Activated T-cell treated with anti-CD3 and anti-CD28 coated beads, Interleukin-2, amount 50 U/mL, for 72 hours (primary cell): ENCODE results near the gene STXBP2. TPM values are rescaled to one million over a fixed set of nuclear protein-coding genes. Genes with fewer than 3 reads are reported as not detected.

Source experiments
- ATAC-seq, 2 donors: fragments of 150-1000 bp; cut with Tn5 transposase; replicated peaks in 1 of 2; 2 replicates each; pipeline ENCODE4 v1.10.0; 2021; ENCODE audit warnings: moderate library complexity in 2 of 2, mild to moderate bottlenecking in 1 of 2
- DNase-seq, 2 donors: peaks; one replicate each; pipeline ENCODE4 v3.0.0; 2021 to 2022; ENCODE audit warnings: mixed read lengths in 1 of 2
- H3K27ac Mint-ChIP-seq: one replicate; pipeline ENCODE4 v1.8.0; 2022; ENCODE audit warnings: mild to moderate bottlenecking, moderate library complexity, mixed read lengths
- H3K27me3 Mint-ChIP-seq: one replicate; pipeline ENCODE4 v1.8.0; 2022; ENCODE audit warnings: low read depth, mixed read lengths
- H3K36me3 Mint-ChIP-seq, 2 donors: one replicate each; pipeline ENCODE4 v1.8.0; 2022; ENCODE audit warnings: mixed read lengths in 2 of 2, mild to moderate bottlenecking in 1 of 2; ENCODE audit not compliant: insufficient read depth in 2 of 2
- H3K4me1 Mint-ChIP-seq: one replicate; pipeline ENCODE4 v1.8.0; 2022; ENCODE audit warnings: low read depth, mixed read lengths
- H3K4me3 Mint-ChIP-seq, 2 donors: one replicate each; pipeline ENCODE4 v1.8.0; 2022; ENCODE audit warnings: mild to moderate bottlenecking in 2 of 2, mixed read lengths in 2 of 2, moderate library complexity in 2 of 2
- H3K9me3 Mint-ChIP-seq, 2 donors: one replicate each; pipeline ENCODE4 v1.8.0; 2022; ENCODE audit warnings: mixed read lengths in 2 of 2
- total RNA-seq, 2 donors: library from RNA; stranded (reverse); gene quantifications; one replicate each; pipeline ENCODE4 v1.2.3, GENCODE V29; 2022

Gene STXBP2
- total RNA-seq, 2 donors from 2014 or later, result 132 TPM

- no peak for ATAC-seq
- Mint-ChIP-seq H3K4me3 (peak within 1 kb of the TSS in 1 of 2 donors; percentile 23), H3K9me3 (no peaks in the 10 kb centered on the region), H3K27ac (no peak within 1 kb of the TSS), H3K27me3 (peaks cover 41% of the 10 kb centered on the region), H3K36me3 (no peaks in the 10 kb centered on the region), H3K4me1 (peaks cover 49% of the 10 kb centered on the region)
- DNase-seq, result no peak
Observed at GRCh38 chr19:7676854-7677253, 39.9 kb downstream of the STXBP2 start, which contains the start of gene MCEMP1. Gene MCEMP1, plus strand, starts transcription at chr19:7677090. Its CDS starts 31 bp downstream, at chr19:7677121.

- no peak for ATAC-seq
- DNase-seq, result no peak
- H3K27ac Mint-ChIP-seq, result no peak overlapping the region
- peaks cover 0 to 3% of the 10 kb centered on the region in 2 donors for H3K36me3 Mint-ChIP-seq
- H3K4me1 Mint-ChIP-seq, result peaks cover 51% of the 10 kb centered on the region
- no peaks in the 10 kb centered on the region for H3K9me3 Mint-ChIP-seq
- H3K27me3 Mint-ChIP-seq, result peaks cover 41% of the 10 kb centered on the region
- no peak overlapping the region for H3K4me3 Mint-ChIP-seq
Observed at GRCh38 chr19:7677669-7678311, 40.9 kb downstream of the STXBP2 start.

- peaks cover 30% of the 10 kb centered on the region for H3K27me3 Mint-ChIP-seq
- ATAC-seq (peak; percentile 68 to 74), DNase-seq (peak; percentile 69 to 83)
- peaks cover 0 to 4% of the 10 kb centered on the region in 2 donors for H3K36me3 Mint-ChIP-seq
- no peak overlapping the region for H3K27ac Mint-ChIP-seq
- no peaks in the 10 kb centered on the region for H3K9me3 Mint-ChIP-seq
- peak overlapping the region; percentile 46 to 67 for H3K4me3 Mint-ChIP-seq
- H3K4me1 Mint-ChIP-seq, result peaks cover 48% of the 10 kb centered on the region
Observed at GRCh38 chr19:7678971-7679751, 42.3 kb downstream of the STXBP2 start.

GRCh38 chr19:7679771-7680605 lies 43.1 kb downstream of the STXBP2 start:
- Mint-ChIP-seq H3K9me3 (no peaks in the 10 kb centered on the region), H3K36me3 (peaks cover 0 to 4% of the 10 kb centered on the region in 2 donors), H3K4me1 (peaks cover 42% of the 10 kb centered on the region), H3K27ac (peak overlapping the region; percentile 32), H3K4me3 (peak overlapping the region; percentile 48 to 67), H3K27me3 (peaks cover 26% of the 10 kb centered on the region)
- no peak for ATAC-seq
- no peak for DNase-seq

GRCh38 chr19:7680606-7681339 lies 43.9 kb downstream of the STXBP2 start, which contains the start of gene TRAPPC5:
Gene TRAPPC5, plus strand, starts transcription at chr19:7680833. Its CDS starts 1,421 bp downstream, at chr19:7682254.
- Mint-ChIP-seq H3K4me1 (peaks cover 42% of the 10 kb centered on the region), H3K9me3 (no peaks in the 10 kb centered on the region)

GRCh38 chr19:7681340-7682174 lies 44.6 kb downstream of the STXBP2 start:
- H3K9me3 Mint-ChIP-seq, result no peaks in the 10 kb centered on the region
- DNase-seq (peak; percentile 91 to 93), ATAC-seq (peak; percentile 61 to 62)
- H3K27me3 Mint-ChIP-seq, result peaks cover 15% of the 10 kb centered on the region
- peak overlapping the region; percentile 76 for H3K27ac Mint-ChIP-seq
- H3K4me1 Mint-ChIP-seq, result peaks cover 41% of the 10 kb centered on the region
- peaks cover 2 to 4% of the 10 kb centered on the region in 2 donors for H3K36me3 Mint-ChIP-seq
- H3K4me3 Mint-ChIP-seq, result peak overlapping the region; percentile 75 to 96

More at GRCh38 chr19:7680606-7681339, 43.9 kb downstream of the STXBP2 start, which contains the start of gene TRAPPC5:
- peak; percentile 89 to 94 for DNase-seq
- peaks cover 23% of the 10 kb centered on the region for H3K27me3 Mint-ChIP-seq
- peaks cover 2 to 4% of the 10 kb centered on the region in 2 donors for H3K36me3 Mint-ChIP-seq
- H3K4me3 Mint-ChIP-seq, result peak within 1 kb of the TSS; percentile 75 to 96
- ATAC-seq, result peak; percentile 37 to 52
- H3K27ac Mint-ChIP-seq, result peak within 1 kb of the TSS; percentile 76

- DNase-seq (no peak), ATAC-seq (no peak)
- no peaks in the 10 kb centered on the region for H3K9me3 Mint-ChIP-seq
- H3K4me3 Mint-ChIP-seq, result peak overlapping the region; percentile 75 to 96
- peaks cover 34% of the 10 kb centered on the region for H3K4me1 Mint-ChIP-seq
- H3K36me3 Mint-ChIP-seq, result peaks cover 2 to 4% of the 10 kb centered on the region in 2 donors
- H3K27ac Mint-ChIP-seq, result peak overlapping the region; percentile 21
- H3K27me3 Mint-ChIP-seq, result peaks cover 8% of the 10 kb centered on the region
Observed at GRCh38 chr19:7682175-7682855, 45.4 kb downstream of the STXBP2 start.

GRCh38 chr19:7685546-7686445 lies 48.9 kb downstream of the STXBP2 start:
- Mint-ChIP-seq H3K36me3 (peaks cover 2 to 4% of the 10 kb centered on the region in 2 donors), H3K4me1 (peaks cover 5% of the 10 kb centered on the region), H3K27ac (no peak overlapping the region), H3K27me3 (no peaks in the 10 kb centered on the region), H3K4me3 (no peak overlapping the region), H3K9me3 (no peaks in the 10 kb centered on the region)
- DNase-seq (no peak), ATAC-seq (no peak)

GRCh38 chr19:7687177-7687576 lies 50.3 kb downstream of the STXBP2 start:
- H3K4me1 Mint-ChIP-seq, result no peaks in the 10 kb centered on the region
- no peaks in the 10 kb centered on the region for H3K9me3 Mint-ChIP-seq
- no peaks in the 10 kb centered on the region for H3K27me3 Mint-ChIP-seq
- ATAC-seq (no peak), DNase-seq (no peak)
- no peak overlapping the region for H3K27ac Mint-ChIP-seq
- peaks cover 2 to 4% of the 10 kb centered on the region in 2 donors for H3K36me3 Mint-ChIP-seq
- H3K4me3 Mint-ChIP-seq, result no peak overlapping the region

- no peak overlapping the region for H3K27ac Mint-ChIP-seq
- H3K27me3 Mint-ChIP-seq, result no peaks in the 10 kb centered on the region
- no peak for DNase-seq
- H3K4me3 Mint-ChIP-seq, result no peak overlapping the region
- no peaks in the 10 kb centered on the region for H3K9me3 Mint-ChIP-seq
- H3K4me1 Mint-ChIP-seq, result no peaks in the 10 kb centered on the region
- H3K36me3 Mint-ChIP-seq, result peaks cover 0 to 2% of the 10 kb centered on the region in 2 donors
- ATAC-seq, result no peak
Observed at GRCh38 chr19:7689165-7689564, 52.3 kb downstream of the STXBP2 start.
